Progenitor cell of endocrine pancreas (in vitro differentiated cells): ENCODE results near the gene NHSL2. TPM values are rescaled to one million over a fixed set of nuclear protein-coding genes. Genes with fewer than 3 reads are reported as not detected.

ENCODE experiments used
- DNase-seq: peaks from one replicate; pipeline ENCODE4 v3.0.0; 2021; ENCODE audit warnings: low spot score; ENCODE audit not compliant: unreplicated experiment
- H3K27ac Mint-ChIP-seq: 2 replicates; pipeline ENCODE4 v1.8.0; 2021; ENCODE audit warnings: mild to moderate bottlenecking, moderate library complexity, mixed read lengths
- H3K27me3 Mint-ChIP-seq: 2 replicates; pipeline ENCODE4 v1.8.0; 2021; ENCODE audit warnings: mixed read lengths
- H3K36me3 Mint-ChIP-seq: 2 replicates; pipeline ENCODE4 v1.8.0; 2022; ENCODE audit warnings: mixed read lengths; ENCODE audit not compliant: insufficient read depth
- H3K4me1 Mint-ChIP-seq: 2 replicates; pipeline ENCODE4 v1.8.0; 2021; ENCODE audit warnings: low read depth, mixed read lengths
- H3K4me3 Mint-ChIP-seq: 2 replicates; pipeline ENCODE4 v1.8.0; 2021; ENCODE audit warnings: low read depth, mild to moderate bottlenecking, moderate library complexity, mixed read lengths
- H3K9me3 Mint-ChIP-seq: 2 replicates; pipeline ENCODE4 v1.8.0; 2021; ENCODE audit warnings: low read depth, mixed read lengths
- CTCF ChIP-seq: fragments of 200-600 bp; sonication (generic); IDR thresholded peaks from one replicate; pipeline ENCODE4 v1.5.0; 2021; ENCODE audit warnings: antibody characterized with exemption, mild to moderate bottlenecking; ENCODE audit not compliant: unreplicated experiment
- total RNA-seq: library from RNA; stranded (reverse); gene quantifications from 2 replicates; pipeline ENCODE4 v1.2.1, GENCODE V29; 2021

Gene NHSL2
- total RNA-seq, 1 donor from 2014 or later: 3.4 TPM

DNA sequence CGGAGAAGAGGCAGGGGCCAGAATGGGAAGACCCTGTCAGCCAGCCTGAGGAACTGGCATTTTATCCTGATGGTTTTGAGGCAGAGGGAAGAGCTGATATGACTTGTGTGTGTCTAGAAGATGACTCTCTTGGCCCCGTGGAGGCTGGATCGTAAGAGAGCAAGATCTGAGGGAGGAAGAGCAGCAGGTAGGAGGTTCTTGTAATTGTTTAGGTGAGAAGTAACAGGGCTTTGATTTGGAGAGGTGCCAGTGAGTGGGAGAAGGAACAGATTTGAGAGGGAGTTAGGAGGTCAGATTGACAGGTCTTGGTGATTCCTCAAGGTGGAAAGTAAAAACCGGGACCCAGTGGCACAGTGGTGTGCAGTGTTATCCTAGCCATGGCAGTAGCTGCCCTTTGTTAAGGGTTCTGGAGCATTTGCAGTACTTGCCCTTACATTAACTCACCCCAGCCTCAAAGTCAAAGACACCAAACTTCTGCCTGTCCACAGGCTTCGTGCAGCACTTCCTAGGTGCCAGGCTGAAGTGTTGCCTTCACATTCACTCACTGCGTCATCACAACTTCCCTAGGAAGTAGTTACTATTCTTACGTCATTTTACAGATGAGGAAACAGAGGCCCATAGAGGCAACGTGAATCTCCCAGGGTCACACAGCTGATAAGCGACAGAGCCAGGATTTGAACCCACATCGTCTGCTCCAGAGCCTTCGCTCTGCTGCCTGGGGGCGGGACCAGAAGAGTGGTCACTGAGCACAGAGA is 197.4 kb downstream of the NHSL2 start:
- peaks cover 4% of the 10 kb centered on the region for H3K4me1 Mint-ChIP-seq
- H3K27ac Mint-ChIP-seq: no peak overlapping the region
- no peak for DNase-seq
- peaks cover 17% of the 10 kb centered on the region for H3K9me3 Mint-ChIP-seq
- no peak for TF ChIP-seq CTCF
- no peaks in the 10 kb centered on the region for H3K27me3 Mint-ChIP-seq
- H3K4me3 Mint-ChIP-seq: no peak overlapping the region
- H3K36me3 Mint-ChIP-seq: peaks cover 1% of the 10 kb centered on the region

- Mint-ChIP-seq H3K4me3 (no peak overlapping the region), H3K27me3 (no peaks in the 10 kb centered on the region), H3K27ac (no peak overlapping the region), H3K4me1 (peaks cover 4% of the 10 kb centered on the region), H3K9me3 (peaks cover 17% of the 10 kb centered on the region), H3K36me3 (peaks cover 1% of the 10 kb centered on the region)
- no peak for DNase-seq
- TF ChIP-seq CTCF: no peak
Observed at GRCh38 chrX:72108666-72109065, 198.0 kb downstream of the NHSL2 start.

GRCh38 chrX:72110051-72110875 is 199.6 kb downstream of the NHSL2 start:
- Mint-ChIP-seq H3K4me1 (peaks cover 6% of the 10 kb centered on the region), H3K36me3 (peaks cover 1% of the 10 kb centered on the region), H3K4me3 (no peak overlapping the region), H3K27ac (no peak overlapping the region), H3K9me3 (peaks cover 11% of the 10 kb centered on the region), H3K27me3 (no peaks in the 10 kb centered on the region)
- TF ChIP-seq CTCF: no peak
- no peak for DNase-seq

GRCh38 chrX:72110876-72111708 is 200.4 kb downstream of the NHSL2 start:
- Mint-ChIP-seq H3K9me3 (peaks cover 11% of the 10 kb centered on the region), H3K27ac (no peak overlapping the region), H3K4me1 (peaks cover 9% of the 10 kb centered on the region), H3K36me3 (peaks cover 1% of the 10 kb centered on the region), H3K4me3 (no peak overlapping the region), H3K27me3 (no peaks in the 10 kb centered on the region)
- DNase-seq: no peak
- TF ChIP-seq CTCF: no peak

DNA sequence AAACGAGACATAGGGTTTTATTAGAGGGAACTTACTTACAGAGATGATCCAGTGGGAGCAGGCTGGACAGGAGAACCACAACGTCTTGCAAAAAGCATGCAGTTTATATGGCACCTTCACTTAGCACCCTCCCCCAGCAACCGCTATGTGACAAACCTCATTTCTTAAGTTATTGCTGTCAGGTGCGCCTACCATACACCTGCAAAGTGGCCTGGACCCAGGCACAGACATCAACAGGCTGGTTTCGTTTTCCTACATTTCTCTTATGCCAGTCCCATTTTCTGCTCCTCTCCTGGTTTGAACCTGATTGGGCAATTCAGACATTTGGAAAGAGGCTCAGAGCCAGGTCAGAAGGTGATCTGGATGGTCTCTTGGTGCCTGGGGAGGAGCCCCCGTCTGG is 202.8 kb downstream of the NHSL2 start:
- DNase-seq: no peak
- no peak for TF ChIP-seq CTCF
- no peak overlapping the region for H3K4me3 Mint-ChIP-seq
- no peaks in the 10 kb centered on the region for H3K27me3 Mint-ChIP-seq
- no peaks in the 10 kb centered on the region for H3K36me3 Mint-ChIP-seq
- H3K9me3 Mint-ChIP-seq: peaks cover 9% of the 10 kb centered on the region
- H3K4me1 Mint-ChIP-seq: peaks cover 11% of the 10 kb centered on the region
- H3K27ac Mint-ChIP-seq: no peak overlapping the region
